Activated CD8-positive, alpha-beta memory T cell treated with anti-CD3 and anti-CD28 coated beads for 1 hour (primary cell): ENCODE results near the gene SLC40A1.
"Not testable (repeated sequence)": the region's sequence is repeated elsewhere in the genome, so short reads cannot be mapped to it uniquely, and the experiment has no call there.

Experiments
- DNase-seq, 2 donors: peaks; one replicate each; pipeline ENCODE4 v3.0.0-alpha.2; 2020; ENCODE audit warnings: low read depth in 1 of 2; ENCODE audit errors: extremely low read depth in 1 of 2

The SLC40A1 gene

DNA sequence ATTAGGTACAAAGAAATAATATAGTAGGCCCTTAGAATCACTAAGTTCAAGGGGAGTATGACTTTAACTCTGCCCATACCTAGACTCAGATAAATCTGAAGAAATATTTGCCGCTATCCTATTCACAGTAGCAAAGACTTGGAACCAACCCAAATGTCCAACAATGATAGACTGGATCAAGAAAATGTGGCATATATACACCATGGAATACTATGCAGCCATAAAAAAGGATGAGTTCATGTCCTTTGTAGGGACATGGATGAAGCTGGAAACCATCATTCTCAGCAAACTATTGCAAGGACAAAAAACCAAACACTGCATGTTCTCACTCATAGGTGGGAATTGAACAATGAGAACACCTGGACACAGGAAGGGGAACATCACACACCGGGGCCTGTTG is 21.1 kb upstream of the SLC40A1 start:
- DNase-seq = not testable (repeated sequence)

DNA sequence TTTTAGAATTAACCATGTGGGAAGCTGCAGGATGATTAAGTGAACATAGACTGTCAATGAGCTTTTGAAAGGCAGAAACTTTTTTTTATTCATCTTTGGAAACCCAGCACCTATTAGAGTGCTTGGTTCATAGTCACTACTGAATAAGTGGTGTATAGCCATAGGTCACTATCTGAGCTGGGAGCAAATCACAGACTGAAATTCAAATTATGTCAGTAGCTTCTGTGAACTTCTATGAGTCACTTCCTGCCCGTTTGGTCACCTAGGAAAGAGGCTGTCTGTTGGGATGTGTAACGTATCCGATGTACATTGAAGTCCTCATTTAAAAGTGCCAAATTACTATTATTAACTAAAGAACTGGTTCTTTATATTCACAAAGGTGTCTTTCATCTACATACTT is 20.5 kb upstream of the SLC40A1 start:
- DNase-seq = no peak

DNA sequence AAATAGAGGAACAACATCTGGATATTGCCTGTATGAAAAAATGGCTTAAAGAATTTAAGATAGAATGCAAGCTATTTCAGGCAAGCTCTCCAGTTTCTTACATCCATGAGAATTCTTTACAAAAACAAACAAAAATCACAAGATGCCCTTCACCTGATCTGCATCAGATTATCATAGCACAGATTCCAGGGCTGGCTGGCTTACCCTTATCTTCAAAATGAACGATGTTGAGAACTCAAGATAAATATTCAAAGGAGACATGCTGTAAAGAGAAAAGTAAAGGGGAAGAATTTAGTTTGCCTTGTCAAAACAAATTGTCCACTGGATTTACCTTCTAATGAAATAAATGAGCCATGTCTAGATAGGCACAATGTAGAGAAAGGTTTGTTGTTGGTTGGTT is 18.7 kb upstream of the SLC40A1 start:
- DNase-seq = no peak

DNA sequence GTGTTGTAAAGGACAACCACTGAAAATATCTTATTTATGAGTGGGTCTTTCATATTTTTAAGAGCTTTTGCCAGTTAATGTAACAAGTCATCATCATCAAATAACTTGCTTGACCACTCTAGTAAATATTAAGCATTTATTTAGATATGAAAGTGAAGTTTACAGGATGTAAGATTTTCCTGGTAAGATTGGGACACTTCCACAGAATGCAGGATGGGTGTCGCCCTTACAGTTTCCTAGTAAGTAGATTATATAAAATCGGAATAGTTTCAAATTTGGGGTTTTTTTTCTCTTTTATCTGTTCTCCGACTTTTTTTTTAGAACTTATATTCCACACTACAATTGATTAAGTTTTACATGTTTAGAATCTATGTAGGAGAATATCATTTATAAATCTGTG is 14.8 kb upstream of the SLC40A1 start:
- no peak for DNase-seq

DNA sequence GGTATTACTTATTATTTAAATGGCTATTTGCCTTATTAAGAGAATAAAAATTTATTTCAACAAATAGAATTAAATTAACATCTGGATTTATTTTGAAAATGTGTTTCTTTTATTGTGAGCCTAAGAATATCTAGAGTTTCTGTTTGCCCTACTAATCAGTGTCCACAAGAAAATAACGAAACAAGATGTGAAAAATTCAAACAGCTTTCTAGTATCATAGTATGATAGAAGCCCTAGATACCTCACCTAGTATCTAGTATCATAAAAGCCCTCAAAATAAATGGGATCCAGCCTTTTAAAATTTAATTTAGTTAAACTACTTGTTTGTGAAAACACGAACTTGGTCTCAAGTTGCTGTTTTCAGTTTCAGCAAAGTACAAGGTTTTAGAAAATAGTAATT is 13.7 kb upstream of the SLC40A1 start:
- DNase-seq = no peak

DNA sequence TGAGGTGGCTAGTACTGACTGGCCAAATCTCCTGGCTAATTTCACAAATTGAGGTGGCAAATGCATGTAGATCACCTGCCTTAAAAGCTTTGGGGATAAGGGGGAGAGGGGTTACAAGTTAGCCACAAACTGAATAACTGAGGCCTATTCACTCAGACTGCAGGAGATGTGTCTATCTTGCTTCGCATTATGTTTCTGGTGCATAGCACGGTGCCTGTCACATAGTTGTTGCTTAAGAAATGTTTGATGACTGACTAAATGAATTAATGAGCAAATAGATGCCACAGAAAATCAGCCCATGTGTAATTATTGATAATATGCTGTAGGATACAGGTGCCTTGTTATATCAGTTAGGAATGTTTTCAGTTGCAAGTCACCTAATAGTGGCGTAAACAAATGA is 12.5 kb upstream of the SLC40A1 start:
- DNase-seq = no peak

DNA sequence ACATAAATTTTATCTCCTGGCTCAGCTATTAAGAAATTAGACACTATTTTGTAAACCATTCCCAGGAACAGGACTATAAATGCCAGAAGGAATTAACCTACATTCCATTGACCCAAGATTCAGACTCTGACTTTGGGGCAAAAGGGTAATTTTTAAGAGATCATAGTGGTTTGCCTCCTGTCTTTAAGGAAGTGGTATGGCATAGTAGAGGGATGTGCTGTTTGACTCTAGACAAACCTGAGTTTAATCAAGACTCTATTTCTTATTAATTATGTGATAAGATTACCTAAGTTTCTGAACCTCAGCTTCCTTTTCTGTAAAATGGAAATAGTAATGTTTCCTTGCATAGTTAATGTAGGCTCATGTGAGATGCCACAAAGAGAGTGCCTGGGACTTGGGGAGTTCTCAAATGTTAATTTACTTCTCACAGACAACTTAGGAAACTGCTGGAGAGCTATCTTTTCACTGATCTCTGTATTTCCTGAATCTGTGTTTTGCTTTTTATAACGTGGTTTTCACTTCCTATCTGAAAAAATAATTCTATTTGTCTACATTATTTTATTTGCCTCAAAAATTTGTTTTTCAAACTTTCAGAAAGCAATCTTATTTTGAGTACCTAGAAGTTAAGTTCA is 11.9 kb upstream of the SLC40A1 start:
- no peak for DNase-seq

DNA sequence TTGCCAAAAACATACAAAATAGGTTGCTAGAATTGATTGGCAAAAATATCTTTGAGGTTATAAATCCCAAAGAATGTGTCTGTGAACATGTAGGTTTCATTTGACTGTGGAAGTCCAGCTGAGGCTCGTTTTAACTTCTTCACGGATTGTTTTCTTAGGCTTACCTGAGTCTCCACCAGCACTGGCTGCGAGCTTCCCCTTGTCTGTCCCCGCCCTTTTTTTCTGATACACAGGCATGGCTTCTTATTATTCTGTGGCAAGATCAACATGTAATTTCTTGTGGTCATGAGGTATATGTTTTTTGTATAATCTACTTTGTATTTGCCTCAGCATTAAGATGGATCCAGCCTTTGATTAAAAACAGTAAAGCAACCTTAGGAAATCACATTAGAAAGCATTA is 7.2 kb upstream of the SLC40A1 start:
- DNase-seq = no peak

DNA sequence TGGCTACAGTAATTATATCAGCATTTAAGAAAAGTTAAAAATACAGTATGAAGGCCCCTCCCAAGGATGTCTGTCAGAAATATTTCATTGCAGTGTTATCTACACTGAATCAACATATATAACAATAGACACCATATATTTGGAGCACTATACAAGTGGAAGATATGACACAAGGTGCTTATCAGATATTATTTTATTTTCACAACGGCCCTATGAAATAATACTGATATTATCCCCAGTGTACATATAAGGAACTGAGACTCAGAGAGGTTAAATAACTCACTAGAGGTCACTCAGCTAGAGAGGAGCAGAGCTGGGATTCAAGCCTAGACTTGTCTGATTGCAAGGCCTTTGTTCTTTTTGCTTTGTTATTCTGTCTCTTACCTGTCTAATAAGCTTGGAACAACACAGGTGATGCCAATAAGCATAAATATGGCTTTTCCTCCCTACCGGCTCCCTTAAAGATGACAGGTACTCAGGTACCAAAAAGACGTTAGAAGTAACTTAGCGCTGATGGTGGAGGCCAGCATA is 4.7 kb upstream of the SLC40A1 start:
- no peak for DNase-seq

DNA sequence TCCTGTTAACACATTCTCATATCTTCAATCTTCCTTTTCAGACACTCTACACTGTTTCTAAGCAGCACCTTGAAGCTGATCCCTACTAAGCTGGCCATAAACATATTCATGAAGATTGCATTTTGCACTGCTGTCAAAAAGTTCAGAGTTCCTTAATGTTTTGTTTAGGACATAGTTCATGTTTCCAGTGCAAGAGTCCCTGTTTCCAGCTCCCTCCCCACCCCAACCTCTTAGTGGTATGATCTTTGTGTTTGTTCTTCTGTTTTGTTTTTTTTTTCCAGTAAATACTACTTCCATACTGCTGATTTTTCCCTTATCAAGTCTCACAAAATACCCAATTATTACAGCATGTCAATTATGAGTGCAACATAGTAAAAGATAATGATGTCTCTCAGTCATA is 4.1 kb upstream of the SLC40A1 start:
- no peak for DNase-seq

DNA sequence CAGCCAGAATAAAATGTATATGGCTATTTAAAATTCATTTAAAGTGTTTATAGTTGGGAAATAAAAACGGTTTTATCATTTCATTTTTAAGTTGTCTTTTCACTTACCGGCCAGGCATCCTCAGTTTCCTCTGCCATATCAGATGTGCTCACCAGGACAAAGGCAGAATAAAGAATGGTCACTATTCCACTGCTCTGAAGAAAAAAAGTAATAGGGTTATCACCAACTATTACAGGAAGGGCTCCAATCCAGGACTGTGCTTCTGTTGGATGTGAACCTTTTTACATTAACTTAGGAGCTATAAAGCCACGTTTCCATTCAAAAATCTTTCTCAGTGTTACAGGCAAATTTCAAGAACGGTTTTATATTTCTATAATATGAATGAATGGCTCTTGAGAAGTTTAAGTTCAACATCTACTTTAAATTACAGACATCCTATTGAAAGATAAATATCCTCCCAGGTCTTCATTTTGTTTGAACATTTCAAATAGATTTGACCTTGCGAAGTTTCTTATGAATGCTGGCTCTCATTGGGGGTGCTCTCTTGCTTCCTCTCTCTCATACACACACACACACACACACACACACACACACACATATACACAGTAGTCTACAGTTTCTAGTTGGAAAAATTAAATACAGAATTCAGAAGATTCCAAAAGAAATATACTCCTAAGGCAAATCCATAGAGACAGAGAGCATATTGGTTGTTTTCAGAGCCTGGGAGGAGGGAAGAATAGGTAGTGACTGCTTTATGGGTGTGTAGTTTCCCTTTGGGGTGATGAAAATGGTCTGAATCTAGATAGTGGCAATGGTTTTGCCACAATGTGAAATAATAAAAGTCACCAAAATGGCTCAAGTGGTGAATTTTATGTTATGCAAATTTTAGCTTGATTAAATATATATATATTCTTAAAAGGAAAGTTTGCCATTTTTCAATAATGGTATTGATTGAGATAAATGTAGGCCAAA is 2.9 kb upstream of the SLC40A1 start:
- no peak for DNase-seq

DNA sequence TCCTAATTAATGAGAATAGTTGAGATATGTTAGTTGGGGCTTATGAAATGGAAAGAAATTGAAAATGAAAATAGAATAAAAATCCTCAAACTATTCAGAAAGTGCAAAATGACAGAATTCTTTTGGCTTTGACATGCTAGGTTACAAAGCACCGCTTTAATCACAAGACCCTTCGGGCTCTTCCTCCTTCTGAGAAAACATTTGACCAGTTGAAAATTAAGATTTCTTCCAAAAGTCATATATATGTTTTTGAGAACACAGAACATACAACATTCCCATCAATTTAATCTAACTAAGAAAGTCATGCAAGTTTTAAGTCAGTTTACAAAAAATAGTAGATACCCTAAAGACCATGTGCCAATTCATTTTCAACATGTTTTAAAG is 2.2 kb upstream of the SLC40A1 start:
- DNase-seq = no peak

DNA sequence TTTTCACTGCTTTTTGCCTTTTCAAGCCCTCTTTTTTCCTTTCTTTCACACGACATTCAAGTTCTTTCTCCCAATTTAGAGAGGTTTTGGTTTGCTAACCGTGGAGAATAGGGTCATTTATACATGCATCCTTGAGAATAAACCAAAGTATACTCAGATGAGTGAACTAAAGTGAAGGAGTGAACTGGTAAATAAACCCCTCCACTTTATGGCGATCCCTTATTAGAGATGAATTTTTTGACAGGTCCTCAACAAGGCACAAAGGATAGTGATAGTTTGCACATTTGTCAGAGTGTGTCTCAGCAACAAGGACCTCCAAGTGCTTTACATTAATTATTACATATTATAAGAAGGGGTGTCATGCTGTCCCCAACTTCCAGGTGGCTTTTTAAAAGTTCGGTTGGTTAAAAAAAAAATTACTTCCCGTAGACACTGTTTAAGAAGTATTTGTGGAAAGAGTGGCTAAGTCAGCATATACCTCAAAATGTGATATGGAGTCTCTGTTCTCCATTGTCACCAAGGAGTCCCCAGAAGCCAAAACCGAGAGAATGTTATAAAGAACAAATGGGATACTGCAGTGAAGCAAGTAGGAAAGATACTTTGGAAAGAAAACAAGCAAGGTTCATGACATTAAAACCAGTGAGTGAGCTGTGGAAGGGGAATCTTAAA is 1.7 kb upstream of the SLC40A1 start:
- DNase-seq = no peak

DNA sequence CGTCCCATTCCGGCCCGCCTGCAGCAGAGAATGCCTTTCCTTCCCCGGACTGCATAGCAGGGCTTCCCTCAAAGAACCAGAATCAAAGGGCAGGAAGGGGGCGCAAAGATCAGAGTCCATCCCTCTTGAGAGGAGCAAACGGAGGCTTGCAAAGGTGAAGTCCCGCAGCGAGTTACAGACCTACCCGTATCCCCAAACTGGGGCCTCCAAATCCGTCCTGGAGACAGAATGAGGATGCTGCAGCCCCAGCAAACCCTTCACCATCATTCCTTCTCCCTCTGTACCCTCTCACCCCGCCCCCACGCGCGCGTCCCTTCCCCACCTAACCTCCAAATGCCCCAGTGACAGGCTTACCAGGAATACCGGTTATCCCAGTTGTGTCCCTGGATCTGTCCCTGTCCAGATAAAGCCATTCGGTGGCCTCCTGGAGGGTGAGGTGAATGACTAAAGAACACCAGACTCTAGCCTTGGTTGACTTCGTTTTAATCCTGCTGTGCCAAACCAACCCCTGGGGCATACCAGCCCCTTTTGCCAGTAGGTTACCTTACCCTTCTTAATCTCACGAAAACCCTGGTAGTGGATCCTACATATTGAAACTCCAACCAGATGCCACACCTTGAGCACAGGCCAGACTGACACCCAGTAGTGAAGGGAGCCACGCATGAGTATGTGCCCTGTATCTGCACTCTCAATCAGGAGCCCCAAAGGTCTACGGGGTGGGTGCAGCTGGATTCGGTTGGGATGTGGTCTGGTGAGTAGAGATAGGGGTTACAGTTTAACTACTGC is 961 bp upstream of the SLC40A1 start:
- DNase-seq = no peak

DNA sequence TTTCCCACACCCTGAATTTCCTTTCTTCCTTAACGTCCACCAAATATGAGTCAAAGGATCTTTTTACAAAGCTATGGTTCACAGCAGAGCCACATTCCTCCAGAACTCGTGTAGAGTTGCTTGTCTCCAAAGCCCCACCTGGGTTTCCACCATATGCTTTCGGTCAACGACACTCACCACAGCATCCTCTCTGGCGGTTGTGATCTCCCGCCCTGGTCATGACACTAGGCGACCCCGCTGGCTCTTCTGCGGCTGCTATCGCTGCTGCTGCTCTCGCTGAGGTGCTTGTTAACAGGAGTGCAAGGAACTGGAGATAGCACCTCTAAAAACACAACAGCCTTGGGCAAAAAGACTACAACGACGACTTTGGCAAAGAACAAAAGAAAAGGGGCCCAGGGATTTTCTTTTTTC is 340 bp downstream of the SLC40A1 start:
- DNase-seq = no peak

DNA sequence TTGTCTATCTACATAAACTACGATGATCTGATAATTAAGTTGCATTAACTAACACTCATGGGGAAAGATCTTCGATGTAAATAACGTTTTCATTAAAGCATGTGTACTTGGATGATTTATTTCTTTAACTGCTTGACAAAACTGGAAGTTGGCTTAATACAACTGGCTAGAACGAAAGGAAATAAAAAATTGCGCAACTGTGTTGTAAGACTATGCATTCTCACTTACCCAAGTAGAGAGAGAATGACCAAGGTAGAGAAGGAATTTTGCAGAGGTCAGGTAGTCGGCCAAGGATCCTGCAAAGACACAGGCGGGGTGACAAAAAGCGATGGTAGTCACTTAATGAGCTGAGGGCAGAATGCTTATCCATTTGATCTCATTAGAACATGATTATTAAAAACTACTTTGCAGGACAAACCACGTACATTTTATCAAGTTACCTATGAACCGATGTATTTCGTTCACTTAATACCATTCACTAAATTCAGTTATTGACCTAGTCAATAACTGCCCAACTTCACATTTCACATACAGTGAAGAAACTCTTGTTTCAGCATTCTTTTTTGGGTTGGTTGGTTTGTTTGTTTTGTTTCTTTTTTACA is 900 bp downstream of the SLC40A1 start:
- no peak for DNase-seq

DNA sequence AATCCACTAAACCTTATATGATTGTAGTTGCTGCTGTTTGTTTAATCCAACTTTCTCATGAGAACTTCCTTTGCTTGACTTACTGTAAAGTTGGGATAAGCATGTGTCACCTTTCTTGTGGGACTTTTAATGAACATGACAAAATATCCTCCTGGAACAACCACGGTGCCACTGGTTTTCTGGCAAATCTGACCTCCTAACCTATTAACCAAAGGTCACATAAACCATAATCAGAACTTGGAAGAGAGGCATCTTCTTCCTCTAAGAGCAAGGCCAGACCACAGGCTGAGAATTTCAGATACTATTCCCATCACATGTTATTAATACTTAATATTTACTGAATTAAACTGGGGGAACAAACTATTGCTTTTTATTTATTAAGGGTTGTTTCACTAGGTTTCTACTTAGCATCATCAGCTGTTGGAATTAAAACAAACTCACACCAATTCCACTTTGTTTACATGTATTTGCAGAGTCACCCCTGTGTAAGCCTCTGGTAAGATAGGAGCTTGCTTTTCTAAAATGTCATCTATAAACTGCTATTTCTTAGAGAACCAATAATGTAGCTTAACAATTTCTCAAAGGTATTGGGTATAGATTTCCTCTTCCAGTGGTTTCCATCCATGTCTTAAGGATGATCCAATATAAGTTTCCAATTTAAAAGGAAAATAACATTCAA is 2.2 kb downstream of the SLC40A1 start:
- no peak for DNase-seq

DNA sequence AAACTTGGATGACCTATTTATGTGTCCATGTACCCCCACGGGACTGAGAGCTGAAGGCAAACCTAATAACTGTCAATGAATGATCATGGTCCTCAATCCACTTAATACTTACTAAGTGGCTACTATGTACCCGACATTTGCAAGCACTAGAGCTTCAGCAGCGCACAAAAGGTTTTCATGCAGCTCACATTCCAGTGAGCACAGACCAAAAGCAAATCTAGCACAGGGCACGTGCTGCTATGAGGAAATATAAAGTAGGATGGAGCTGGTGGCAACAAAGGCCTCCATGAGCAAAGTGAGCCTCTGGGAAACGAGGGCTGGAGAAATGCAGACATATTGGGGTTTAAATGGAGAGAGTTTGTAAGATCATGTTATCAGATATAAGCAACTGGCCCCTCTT is 3.5 kb downstream of the SLC40A1 start:
- DNase-seq = no peak

DNA sequence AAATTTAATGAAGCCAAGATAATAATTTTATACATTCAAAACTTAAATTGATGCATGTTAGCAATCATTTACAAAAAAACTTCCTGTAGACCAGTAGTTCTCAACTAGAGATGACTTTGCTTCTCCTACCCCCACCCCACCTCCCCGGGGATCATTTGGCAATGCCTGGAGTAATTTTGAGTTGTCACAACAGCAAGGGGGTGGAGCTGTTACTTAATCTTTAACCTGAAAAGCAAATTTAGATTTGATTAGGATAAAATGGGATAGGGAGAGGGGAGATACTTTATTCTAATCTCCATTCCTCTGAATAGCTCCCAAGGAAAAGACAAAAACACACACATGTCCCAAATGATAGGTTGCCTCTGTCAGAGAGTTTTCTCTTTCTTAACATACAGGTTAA is 4.2 kb downstream of the SLC40A1 start:
- no peak for DNase-seq
